ENCODE data around the gene SMYD2. TPM values are rescaled to one million over a fixed set of nuclear protein-coding genes. Genes with fewer than 3 reads are reported as not detected.

The SMYD2 gene
- total and polyA plus RNA-seq, 2 experiments from 2014 or later = 3.6 to 5.9 TPM

DNA sequence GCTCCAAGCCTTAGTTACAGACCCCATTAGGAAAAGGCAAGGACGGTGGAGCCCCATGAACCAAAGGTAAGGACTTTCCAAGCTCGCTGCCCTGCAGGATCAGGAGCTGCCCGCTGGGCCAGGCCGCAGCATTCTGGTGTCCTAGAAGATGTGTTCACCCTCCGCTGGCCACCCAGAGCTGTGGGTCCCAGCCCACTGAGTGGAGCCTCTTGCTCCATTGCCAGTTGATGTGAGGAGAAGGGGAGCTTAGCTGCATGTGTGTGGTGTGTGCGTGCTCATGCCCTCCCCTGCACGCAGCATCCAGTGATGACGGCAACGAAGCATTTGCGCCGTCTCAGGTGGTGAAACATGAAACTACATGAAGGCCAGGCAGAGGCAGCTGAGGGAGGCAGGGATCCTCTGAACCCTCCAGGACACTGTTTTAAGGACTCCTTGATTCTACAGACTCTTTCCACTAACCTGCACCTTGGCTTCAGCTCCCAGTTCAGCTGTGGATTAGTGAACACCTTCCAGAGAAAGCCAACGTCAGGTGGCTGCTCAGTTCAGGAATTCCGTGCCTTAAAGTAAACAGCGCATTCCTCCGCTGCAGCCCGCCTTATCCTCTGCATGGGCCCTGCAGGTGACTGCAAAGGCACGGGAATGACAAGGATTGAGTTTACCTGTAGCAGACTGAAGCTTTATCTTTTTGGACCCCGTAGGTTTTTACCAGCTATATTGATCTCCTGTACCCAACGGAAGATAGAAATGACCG lies 48.7 kb downstream of the SMYD2 start:
- Mint-ChIP-seq H3K27ac (no peak overlapping the region), H3K9me3 (no peaks in the 10 kb centered on the region), H3K36me3 (ENCODE audit: low read depth) (no peaks in the 10 kb centered on the region), H3K4me3 (no peak overlapping the region), H3K27me3 (ENCODE audit: insufficient read depth, low read depth, poor library complexity) (peaks cover 19% of the 10 kb centered on the region), H3K4me1 (peaks cover 15% of the 10 kb centered on the region; the same call in 2 of the 3 replicates)
- Histone ChIP-seq H3K9me2 (ENCODE audit: insufficient read depth) (no peaks in the 10 kb centered on the region), H3K27ac (ENCODE audit: low read depth) (no peak overlapping the region), H3K27me3 (ENCODE audit: insufficient read depth) (no peaks in the 10 kb centered on the region), H3K36me3 (ENCODE audit: insufficient read depth) (no peaks in the 10 kb centered on the region), H3F3A (replicated peaks; ENCODE audit: low read depth) (no peaks in the 10 kb centered on the region; the same call in 1 of the 2 replicates), H4K20me1 (replicated peaks; ENCODE audit: insufficient read depth) (no peaks in the 10 kb centered on the region), H2AFZ (no peak overlapping the region), H3K79me2 (replicated peaks; ENCODE audit: insufficient read depth) (no peaks in the 10 kb centered on the region), H3K4me2 (no peak overlapping the region), H3K4me1 (ENCODE audit: insufficient read depth) (peaks cover 3% of the 10 kb centered on the region; the same call in 1 of the 2 replicates), H3K4me3 (no peak overlapping the region)
- ATAC-seq (no peak), DNase-seq (ENCODE audit: low spot score) (peak; percentile 33)
- TF ChIP-seq POLR2AphosphoS5 (IDR thresholded peaks at IDR 0.05; ENCODE audit: low read depth) (no peak), ZNF331 (CRISPR knock-in tag; IDR thresholded peaks at IDR 0.05; ENCODE audit: low read depth) (no peak), EZH2 (IDR thresholded peaks at IDR 0.05; ENCODE audit: low read depth, unreplicated experiment) (no peak), STAT1 (IDR thresholded peaks at IDR 0.05; ENCODE audit: unreplicated experiment) (no peak), ZNF114 (CRISPR knock-in tag; IDR thresholded peaks at IDR 0.05) (no peak), JUNB (IDR thresholded peaks at IDR 0.05; ENCODE audit: unreplicated experiment) (no peak), CREB1 (CRISPR knock-in tag; IDR thresholded peaks at IDR 0.05; ENCODE audit: low read depth) (no peak), EZH2phosphoT487 (IDR thresholded peaks at IDR 0.05; ENCODE audit: unreplicated experiment) (no peak), NANOG (IDR thresholded peaks at IDR 0.05; ENCODE audit: borderline replicate concordance) (no peak)
- TF ChIP-seq, protein P1, sequence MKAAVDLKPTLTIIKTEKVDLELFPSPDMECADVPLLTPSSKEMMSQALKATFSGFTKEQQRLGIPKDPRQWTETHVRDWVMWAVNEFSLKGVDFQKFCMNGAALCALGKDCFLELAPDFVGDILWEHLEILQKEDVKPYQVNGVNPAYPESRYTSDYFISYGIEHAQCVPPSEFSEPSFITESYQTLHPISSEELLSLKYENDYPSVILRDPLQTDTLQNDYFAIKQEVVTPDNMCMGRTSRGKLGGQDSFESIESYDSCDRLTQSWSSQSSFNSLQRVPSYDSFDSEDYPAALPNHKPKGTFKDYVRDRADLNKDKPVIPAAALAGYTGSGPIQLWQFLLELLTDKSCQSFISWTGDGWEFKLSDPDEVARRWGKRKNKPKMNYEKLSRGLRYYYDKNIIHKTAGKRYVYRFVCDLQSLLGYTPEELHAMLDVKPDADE (IDR thresholded peaks at IDR 0.05) = no peak
- TF ChIP-seq, protein P2, sequence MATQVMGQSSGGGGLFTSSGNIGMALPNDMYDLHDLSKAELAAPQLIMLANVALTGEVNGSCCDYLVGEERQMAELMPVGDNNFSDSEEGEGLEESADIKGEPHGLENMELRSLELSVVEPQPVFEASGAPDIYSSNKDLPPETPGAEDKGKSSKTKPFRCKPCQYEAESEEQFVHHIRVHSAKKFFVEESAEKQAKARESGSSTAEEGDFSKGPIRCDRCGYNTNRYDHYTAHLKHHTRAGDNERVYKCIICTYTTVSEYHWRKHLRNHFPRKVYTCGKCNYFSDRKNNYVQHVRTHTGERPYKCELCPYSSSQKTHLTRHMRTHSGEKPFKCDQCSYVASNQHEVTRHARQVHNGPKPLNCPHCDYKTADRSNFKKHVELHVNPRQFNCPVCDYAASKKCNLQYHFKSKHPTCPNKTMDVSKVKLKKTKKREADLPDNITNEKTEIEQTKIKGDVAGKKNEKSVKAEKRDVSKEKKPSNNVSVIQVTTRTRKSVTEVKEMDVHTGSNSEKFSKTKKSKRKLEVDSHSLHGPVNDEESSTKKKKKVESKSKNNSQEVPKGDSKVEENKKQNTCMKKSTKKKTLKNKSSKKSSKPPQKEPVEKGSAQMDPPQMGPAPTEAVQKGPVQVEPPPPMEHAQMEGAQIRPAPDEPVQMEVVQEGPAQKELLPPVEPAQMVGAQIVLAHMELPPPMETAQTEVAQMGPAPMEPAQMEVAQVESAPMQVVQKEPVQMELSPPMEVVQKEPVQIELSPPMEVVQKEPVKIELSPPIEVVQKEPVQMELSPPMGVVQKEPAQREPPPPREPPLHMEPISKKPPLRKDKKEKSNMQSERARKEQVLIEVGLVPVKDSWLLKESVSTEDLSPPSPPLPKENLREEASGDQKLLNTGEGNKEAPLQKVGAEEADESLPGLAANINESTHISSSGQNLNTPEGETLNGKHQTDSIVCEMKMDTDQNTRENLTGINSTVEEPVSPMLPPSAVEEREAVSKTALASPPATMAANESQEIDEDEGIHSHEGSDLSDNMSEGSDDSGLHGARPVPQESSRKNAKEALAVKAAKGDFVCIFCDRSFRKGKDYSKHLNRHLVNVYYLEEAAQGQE (IDR thresholded peaks at IDR 0.05; ENCODE audit: unreplicated experiment) = no peak
- TF ChIP-seq, protein P3, sequence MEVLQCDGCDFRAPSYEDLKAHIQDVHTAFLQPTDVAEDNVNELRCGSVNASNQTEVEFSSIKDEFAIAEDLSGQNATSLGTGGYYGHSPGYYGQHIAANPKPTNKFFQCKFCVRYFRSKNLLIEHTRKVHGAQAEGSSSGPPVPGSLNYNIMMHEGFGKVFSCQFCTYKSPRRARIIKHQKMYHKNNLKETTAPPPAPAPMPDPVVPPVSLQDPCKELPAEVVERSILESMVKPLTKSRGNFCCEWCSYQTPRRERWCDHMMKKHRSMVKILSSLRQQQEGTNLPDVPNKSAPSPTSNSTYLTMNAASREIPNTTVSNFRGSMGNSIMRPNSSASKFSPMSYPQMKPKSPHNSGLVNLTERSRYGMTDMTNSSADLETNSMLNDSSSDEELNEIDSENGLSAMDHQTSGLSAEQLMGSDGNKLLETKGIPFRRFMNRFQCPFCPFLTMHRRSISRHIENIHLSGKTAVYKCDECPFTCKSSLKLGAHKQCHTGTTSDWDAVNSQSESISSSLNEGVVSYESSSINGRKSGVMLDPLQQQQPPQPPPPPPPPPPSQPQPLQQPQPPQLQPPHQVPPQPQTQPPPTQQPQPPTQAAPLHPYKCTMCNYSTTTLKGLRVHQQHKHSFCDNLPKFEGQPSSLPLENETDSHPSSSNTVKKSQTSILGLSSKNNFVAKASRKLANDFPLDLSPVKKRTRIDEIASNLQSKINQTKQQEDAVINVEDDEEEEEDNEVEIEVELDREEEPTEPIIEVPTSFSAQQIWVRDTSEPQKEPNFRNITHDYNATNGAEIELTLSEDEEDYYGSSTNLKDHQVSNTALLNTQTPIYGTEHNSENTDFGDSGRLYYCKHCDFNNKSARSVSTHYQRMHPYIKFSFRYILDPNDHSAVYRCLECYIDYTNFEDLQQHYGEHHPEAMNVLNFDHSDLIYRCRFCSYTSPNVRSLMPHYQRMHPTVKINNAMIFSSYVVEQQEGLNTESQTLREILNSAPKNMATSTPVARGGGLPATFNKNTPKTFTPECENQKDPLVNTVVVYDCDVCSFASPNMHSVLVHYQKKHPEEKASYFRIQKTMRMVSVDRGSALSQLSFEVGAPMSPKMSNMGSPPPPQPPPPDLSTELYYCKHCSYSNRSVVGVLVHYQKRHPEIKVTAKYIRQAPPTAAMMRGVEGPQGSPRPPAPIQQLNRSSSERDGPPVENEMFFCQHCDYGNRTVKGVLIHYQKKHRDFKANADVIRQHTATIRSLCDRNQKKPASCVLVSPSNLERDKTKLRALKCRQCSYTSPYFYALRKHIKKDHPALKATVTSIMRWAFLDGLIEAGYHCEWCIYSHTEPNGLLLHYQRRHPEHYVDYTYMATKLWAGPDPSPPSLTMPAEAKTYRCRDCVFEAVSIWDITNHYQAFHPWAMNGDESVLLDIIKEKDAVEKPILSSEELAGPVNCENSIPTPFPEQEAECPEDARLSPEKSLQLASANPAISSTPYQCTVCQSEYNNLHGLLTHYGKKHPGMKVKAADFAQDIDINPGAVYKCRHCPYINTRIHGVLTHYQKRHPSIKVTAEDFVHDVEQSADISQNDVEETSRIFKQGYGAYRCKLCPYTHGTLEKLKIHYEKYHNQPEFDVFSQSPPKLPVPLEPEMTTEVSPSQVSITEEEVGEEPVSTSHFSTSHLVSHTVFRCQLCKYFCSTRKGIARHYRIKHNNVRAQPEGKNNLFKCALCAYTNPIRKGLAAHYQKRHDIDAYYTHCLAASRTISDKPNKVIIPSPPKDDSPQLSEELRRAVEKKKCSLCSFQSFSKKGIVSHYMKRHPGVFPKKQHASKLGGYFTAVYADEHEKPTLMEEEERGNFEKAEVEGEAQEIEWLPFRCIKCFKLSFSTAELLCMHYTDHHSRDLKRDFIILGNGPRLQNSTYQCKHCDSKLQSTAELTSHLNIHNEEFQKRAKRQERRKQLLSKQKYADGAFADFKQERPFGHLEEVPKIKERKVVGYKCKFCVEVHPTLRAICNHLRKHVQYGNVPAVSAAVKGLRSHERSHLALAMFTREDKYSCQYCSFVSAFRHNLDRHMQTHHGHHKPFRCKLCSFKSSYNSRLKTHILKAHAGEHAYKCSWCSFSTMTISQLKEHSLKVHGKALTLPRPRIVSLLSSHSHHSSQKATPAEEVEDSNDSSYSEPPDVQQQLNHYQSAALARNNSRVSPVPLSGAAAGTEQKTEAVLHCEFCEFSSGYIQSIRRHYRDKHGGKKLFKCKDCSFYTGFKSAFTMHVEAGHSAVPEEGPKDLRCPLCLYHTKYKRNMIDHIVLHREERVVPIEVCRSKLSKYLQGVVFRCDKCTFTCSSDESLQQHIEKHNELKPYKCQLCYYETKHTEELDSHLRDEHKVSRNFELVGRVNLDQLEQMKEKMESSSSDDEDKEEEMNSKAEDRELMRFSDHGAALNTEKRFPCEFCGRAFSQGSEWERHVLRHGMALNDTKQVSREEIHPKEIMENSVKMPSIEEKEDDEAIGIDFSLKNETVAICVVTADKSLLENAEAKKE (CRISPR knock-in tag; IDR thresholded peaks at IDR 0.05) = no peak
- TF ChIP-seq, protein P4, sequence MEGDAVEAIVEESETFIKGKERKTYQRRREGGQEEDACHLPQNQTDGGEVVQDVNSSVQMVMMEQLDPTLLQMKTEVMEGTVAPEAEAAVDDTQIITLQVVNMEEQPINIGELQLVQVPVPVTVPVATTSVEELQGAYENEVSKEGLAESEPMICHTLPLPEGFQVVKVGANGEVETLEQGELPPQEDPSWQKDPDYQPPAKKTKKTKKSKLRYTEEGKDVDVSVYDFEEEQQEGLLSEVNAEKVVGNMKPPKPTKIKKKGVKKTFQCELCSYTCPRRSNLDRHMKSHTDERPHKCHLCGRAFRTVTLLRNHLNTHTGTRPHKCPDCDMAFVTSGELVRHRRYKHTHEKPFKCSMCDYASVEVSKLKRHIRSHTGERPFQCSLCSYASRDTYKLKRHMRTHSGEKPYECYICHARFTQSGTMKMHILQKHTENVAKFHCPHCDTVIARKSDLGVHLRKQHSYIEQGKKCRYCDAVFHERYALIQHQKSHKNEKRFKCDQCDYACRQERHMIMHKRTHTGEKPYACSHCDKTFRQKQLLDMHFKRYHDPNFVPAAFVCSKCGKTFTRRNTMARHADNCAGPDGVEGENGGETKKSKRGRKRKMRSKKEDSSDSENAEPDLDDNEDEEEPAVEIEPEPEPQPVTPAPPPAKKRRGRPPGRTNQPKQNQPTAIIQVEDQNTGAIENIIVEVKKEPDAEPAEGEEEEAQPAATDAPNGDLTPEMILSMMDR (conservative IDR thresholded peaks at IDR 0.05; ENCODE audit: low read depth in 2 of 2) = no peak

All from GM23338 (cell line).